ENCODE results near the gene COL4A1.

- no peak for TF ChIP-seq CTCF (CRISPR knock-in tag; IDR thresholded peaks at IDR 0.05)
- no peak for TF ChIP-seq ZNF326 (CRISPR knock-in tag; IDR thresholded peaks at IDR 0.05; ENCODE audit: borderline replicate concordance)
- no peak for TF ChIP-seq CREB1 (IDR thresholded peaks at IDR 0.05)
- TF ChIP-seq CREB1 (CRISPR knock-in tag; IDR thresholded peaks at IDR 0.05) = no peak
- no peak for TF ChIP-seq HNRNPK (IDR thresholded peaks at IDR 0.05; ENCODE audit: low read depth, low read length, poor library complexity, severe bottlenecking)
- no peak for TF ChIP-seq SALL2 (CRISPR knock-in tag; IDR thresholded peaks at IDR 0.05)
- TF ChIP-seq ZNF670 (CRISPR knock-in tag; IDR thresholded peaks at IDR 0.05; ENCODE audit: borderline replicate concordance) = no peak
- no peak for TF ChIP-seq POLR2AphosphoS5 (IDR thresholded peaks at IDR 0.05; ENCODE audit: low read depth, low read length)
- no peak for TF ChIP-seq ELF4 (CRISPR knock-in tag; IDR thresholded peaks at IDR 0.05; ENCODE audit: borderline replicate concordance)
- TF ChIP-seq EZH2 (conservative IDR thresholded peaks at IDR 0.05; ENCODE audit: low read depth, low read length) = no peak
- no peak for TF ChIP-seq ZNF143 (CRISPR knock-in tag; IDR thresholded peaks at IDR 0.05)
- no peak for TF ChIP-seq MZF1 (CRISPR knock-in tag; IDR thresholded peaks at IDR 0.05; ENCODE audit: borderline replicate concordance)
Observed at GRCh38 chr13:110312339-110313031, 5.5 kb upstream of the COL4A1 start.
